Lower lobe of right lung (tissue), 2 donors: ENCODE measurements around the gene CCDC92B. TPM values are rescaled to one million over a fixed set of nuclear protein-coding genes. Genes with fewer than 3 reads are reported as not detected.

Experiments
- ATAC-seq, 2 donors: fragments of 200-7000 bp; cut with Tn5 transposase; one replicate each; pipeline ENCODE4 v1.9.1; 2020 to 2022; ENCODE audit warnings: mild to moderate bottlenecking in 2 of 2, moderate library complexity in 2 of 2
- DNase-seq: peaks from one replicate; pipeline ENCODE4 v3.0.0-alpha.2; 2020
- H3K27ac ChIP-seq: fragments of 200-600 bp; one replicate; pipeline ENCODE4 v1.8.0; 2022
- H3K27me3 ChIP-seq: fragments of 200-600 bp; one replicate; pipeline ENCODE4 v1.8.0; 2022; ENCODE audit warnings: low read depth
- H3K36me3 ChIP-seq: fragments of 200-600 bp; one replicate; pipeline ENCODE4 v1.8.0; 2022; ENCODE audit warnings: mild to moderate bottlenecking
- H3K4me1 ChIP-seq: fragments of 200-600 bp; one replicate; pipeline ENCODE4 v1.8.0; 2022
- H3K4me3 ChIP-seq: fragments of 200-600 bp; one replicate; pipeline ENCODE4 v1.8.0; 2022; ENCODE audit warnings: mild to moderate bottlenecking
- H3K9me3 ChIP-seq: fragments of 200-600 bp; one replicate; pipeline ENCODE4 v1.8.0; 2022
- CTCF ChIP-seq: fragments of 200-600 bp; IDR thresholded peaks from one replicate; pipeline ENCODE4 v1.8.0; 2022; ENCODE audit warnings: antibody characterized with exemption, mild to moderate bottlenecking
- intact Hi-C: fragments of 100-400 bp; cut with DNase I; formaldehyde crosslinking; loops from one replicate; pipeline ENCODE4 v1.11.0; 2022
- total RNA-seq: library from RNA; stranded (reverse); fragmentation: NEBNext Ultra II Directional; extraction: Animal tissue kit (Norgen Biotek cat#: 25700); gene quantifications from one replicate; pipeline ENCODE4 v1.2.1, GENCODE V29; 2021
- donor health status: DM: no; HTN: yes; CAD: no; lungs with severe emphysema.

CCDC92B gene
- total RNA-seq, 1 donor from 2014 or later, result 0.12 TPM

- Histone ChIP-seq H3K4me1 (peaks cover 33% of the 10 kb centered on the region), H3K36me3 (peaks cover 61% of the 10 kb centered on the region)
These were observed 58.2 kb downstream of the CCDC92B start for GRCh38 chr17:2691069-2691871.

GRCh38 chr17:2690165-2691068 is 59.0 kb downstream of the CCDC92B start:
- Histone ChIP-seq H3K27me3 (no peaks in the 10 kb centered on the region), H3K4me1 (peaks cover 33% of the 10 kb centered on the region), H3K9me3 (no peaks in the 10 kb centered on the region), H3K4me3 (no peak overlapping the region), H3K27ac (no peak overlapping the region), H3K36me3 (peaks cover 52% of the 10 kb centered on the region)
- no peak for ATAC-seq
- TF ChIP-seq CTCF, result no peak
- intact Hi-C loops, result no loop called here
- peak; percentile 45 for DNase-seq

More at GRCh38 chr17:2691069-2691871, 58.2 kb downstream of the CCDC92B start:
- H3K27ac ChIP-seq, result no peak overlapping the region
- intact Hi-C loops, result no loop called here
- H3K4me3 ChIP-seq, result no peak overlapping the region
- ATAC-seq (no peak), DNase-seq (no peak)
- TF ChIP-seq CTCF, result no peak
- H3K9me3 ChIP-seq, result no peaks in the 10 kb centered on the region
- H3K27me3 ChIP-seq, result no peaks in the 10 kb centered on the region

GRCh38 chr17:2689411-2690164 is 59.9 kb downstream of the CCDC92B start:
- no peaks in the 10 kb centered on the region for H3K9me3 ChIP-seq
- TF ChIP-seq CTCF, result no peak
- H3K27ac ChIP-seq, result peak overlapping the region; percentile 83
- ATAC-seq, result peak in 1 of 2 donors; percentile 3
- intact Hi-C loops, result no loop called here
- H3K4me3 ChIP-seq, result no peak overlapping the region
- peaks cover 33% of the 10 kb centered on the region for H3K4me1 ChIP-seq
- peaks cover 46% of the 10 kb centered on the region for H3K36me3 ChIP-seq
- peak; percentile 50 for DNase-seq
- no peaks in the 10 kb centered on the region for H3K27me3 ChIP-seq

GRCh38 chr17:2688351-2689342 is 60.8 kb downstream of the CCDC92B start:
- intact Hi-C loops, result no loop called here
- no peak for TF ChIP-seq CTCF

More at GRCh38 chr17:2688351-2689342, 60.8 kb downstream of the CCDC92B start:
- Histone ChIP-seq H3K36me3 (peaks cover 46% of the 10 kb centered on the region), H3K9me3 (no peaks in the 10 kb centered on the region), H3K27ac (peak overlapping the region; percentile 83), H3K4me1 (peaks cover 41% of the 10 kb centered on the region), H3K4me3 (no peak overlapping the region), H3K27me3 (no peaks in the 10 kb centered on the region)
- peak; percentile 85 to 86 for ATAC-seq
- DNase-seq, result peak; percentile 79
